Mucosa of descending colon (tissue), 3 donors: ENCODE data around the gene AGO3. TPM values are rescaled to one million over a fixed set of nuclear protein-coding genes. Genes with fewer than 3 reads are reported as not detected.
"Not testable (repeated sequence)": the region's sequence is repeated elsewhere in the genome, so short reads cannot be mapped to it uniquely, and the experiment has no call there.

Source experiments
- ATAC-seq: fragments of 200-7000 bp; cut with Tn5 transposase; one replicate; pipeline ENCODE4 v1.9.1; 2020; ENCODE audit warnings: mild to moderate bottlenecking, moderate library complexity
- DNase-seq, 3 donors: peaks; one replicate each; pipeline ENCODE4 v3.0.0-alpha.2; 2020
- H3K36me3 ChIP-seq: fragments of 200-600 bp; one replicate; pipeline ENCODE4 v1.8.0; 2021; ENCODE audit warnings: low read depth, mild to moderate bottlenecking
- H3K4me1 ChIP-seq: fragments of 200-600 bp; one replicate; pipeline ENCODE4 v1.8.0; 2021; ENCODE audit warnings: low read depth, mild to moderate bottlenecking
- H3K4me3 ChIP-seq: fragments of 200-600 bp; one replicate; pipeline ENCODE4 v1.8.0; 2021; ENCODE audit warnings: mild to moderate bottlenecking
- H3K9me3 ChIP-seq: fragments of 200-600 bp; one replicate; pipeline ENCODE4 v1.8.0; 2021; ENCODE audit warnings: mild to moderate bottlenecking
- CTCF ChIP-seq: fragments of 200-600 bp; IDR thresholded peaks from one replicate; pipeline ENCODE4 v1.8.0; 2022; ENCODE audit warnings: antibody characterized with exemption, mild to moderate bottlenecking
- intact Hi-C, 2 donors: fragments of 100-400 bp; cut with DNase I in 1 of 2; cut with micrococcal nuclease in 1 of 2; formaldehyde crosslinking; loops; one replicate each; pipeline versions ENCODE4 v1.11.0 to v1.11.1; 2022; cut with DNase I, micrococcal nuclease
- total RNA-seq, 3 donors: library from RNA; stranded (reverse); fragmentation: NEBNext Ultra II Directional in 2 of 3; extraction: Animal tissue kit (Norgen Biotek cat#: 25700) in 2 of 3; gene quantifications; one replicate each; pipeline versions ENCODE4 v1.2.1 to v1.2.4, GENCODE V29; 2021 to 2023
- donor health status: DM: no; HTN: no; CAD: no; lungs with moderate emphysema.
- donor health status: DM: no; HTN: no; CAD: no.
- donor health status: DM: no; HTN: yes; CAD: no.

Gene AGO3
- total RNA-seq, 3 donors from 2014 or later = 16.6 to 34.5 (median 16.9) TPM

GRCh38 chr1:35884934-35885333 lies 46.0 kb upstream of the AGO3 start:
- no peak for TF ChIP-seq CTCF
- no peak for DNase-seq
- H3K4me1 ChIP-seq = peaks cover 31% of the 10 kb centered on the region
- no peak for ATAC-seq
- no peaks in the 10 kb centered on the region for H3K36me3 ChIP-seq
- intact Hi-C loops = no loop called here
- no peaks in the 10 kb centered on the region for H3K9me3 ChIP-seq
- no peak overlapping the region for H3K4me3 ChIP-seq

- Histone ChIP-seq H3K4me1 (peaks cover 31% of the 10 kb centered on the region), H3K36me3 (no peaks in the 10 kb centered on the region), H3K9me3 (no peaks in the 10 kb centered on the region), H3K4me3 (no peak overlapping the region)
- TF ChIP-seq CTCF = no peak
- DNase-seq (no peak), ATAC-seq (no peak)
- intact Hi-C loops = no loop called here
These were observed 44.8 kb upstream of the AGO3 start for GRCh38 chr1:35885961-35886558.

GRCh38 chr1:35886577-35887431 lies 44.1 kb upstream of the AGO3 start:
- H3K4me1 ChIP-seq = peaks cover 31% of the 10 kb centered on the region
- TF ChIP-seq CTCF = no peak
- no peaks in the 10 kb centered on the region for H3K9me3 ChIP-seq
- intact Hi-C loops = no loop called here
- DNase-seq (peak in 2 of 3 donors; percentile 16 to 38), ATAC-seq (peak; percentile 38)
- H3K4me3 ChIP-seq = no peak overlapping the region
- H3K36me3 ChIP-seq = no peaks in the 10 kb centered on the region

GRCh38 chr1:35887508-35887907 lies 43.4 kb upstream of the AGO3 start:
- intact Hi-C loops = no loop called here
- Histone ChIP-seq H3K4me1 (peaks cover 31% of the 10 kb centered on the region), H3K4me3 (no peak overlapping the region), H3K36me3 (no peaks in the 10 kb centered on the region), H3K9me3 (no peaks in the 10 kb centered on the region)
- DNase-seq (no peak), ATAC-seq (no peak)
- TF ChIP-seq CTCF = no peak

- Histone ChIP-seq H3K36me3 (no peaks in the 10 kb centered on the region), H3K4me1 (peaks cover 31% of the 10 kb centered on the region), H3K9me3 (no peaks in the 10 kb centered on the region), H3K4me3 (no peak overlapping the region)
- intact Hi-C loops = no loop called here
- DNase-seq = peak; percentile 25 to 55 (median 49)
- no peak for TF ChIP-seq CTCF
- ATAC-seq = peak; percentile 76
These were observed 42.6 kb upstream of the AGO3 start for GRCh38 chr1:35888255-35888654.

- intact Hi-C loops, DNase-seq, H3K9me3 ChIP-seq, H3K4me3 ChIP-seq, ATAC-seq, H3K36me3 ChIP-seq: not testable (repeated sequence)
- peaks cover 28% of the 10 kb centered on the region for H3K4me1 ChIP-seq
These were observed 41.9 kb upstream of the AGO3 start for GRCh38 chr1:35888981-35889380.
